ENCODE measurements around the gene PRKCA.
"Not testable (repeated sequence)": the region's sequence is repeated elsewhere in the genome, so short reads cannot be mapped to it uniquely, and the experiment has no call there.

Gene PRKCA

DNA sequence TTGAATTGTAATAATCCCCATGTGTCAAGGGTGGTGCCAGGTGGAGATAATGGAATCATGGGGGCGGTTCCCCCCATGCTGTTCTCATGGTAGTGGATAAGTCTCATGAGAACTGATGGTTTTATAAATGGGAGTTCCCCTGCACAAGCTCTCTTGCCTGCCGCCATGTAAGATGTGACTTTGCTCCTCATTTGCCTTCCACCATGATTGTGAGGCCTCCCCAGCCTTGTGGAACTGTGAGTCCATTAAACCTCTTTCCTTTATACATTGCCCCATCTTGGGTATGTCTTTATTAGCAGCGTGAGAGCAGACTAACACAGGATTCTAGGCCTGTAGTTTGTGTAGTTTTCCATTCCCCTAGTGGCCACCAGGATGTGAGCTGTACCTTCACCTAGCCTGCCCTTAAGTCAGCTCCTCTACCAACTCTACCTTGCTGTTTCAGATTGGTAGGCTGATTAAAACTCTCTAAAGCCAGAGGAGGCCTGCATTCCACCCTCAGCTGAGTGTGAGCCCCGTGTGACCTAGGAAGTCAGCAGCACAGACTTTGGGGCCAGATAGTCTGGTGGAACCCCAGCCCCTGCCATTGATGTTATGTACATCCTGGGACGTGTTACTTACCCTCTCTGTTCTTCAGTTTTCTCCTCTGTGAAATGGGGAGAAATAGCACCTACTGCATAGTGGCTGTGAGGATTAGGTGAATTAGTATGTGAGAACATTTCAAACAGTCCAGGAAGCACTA lies 280.1 kb downstream of the PRKCA start:
- DNase-seq, result peak in 1 of 5 experiments; percentile 9

DNA sequence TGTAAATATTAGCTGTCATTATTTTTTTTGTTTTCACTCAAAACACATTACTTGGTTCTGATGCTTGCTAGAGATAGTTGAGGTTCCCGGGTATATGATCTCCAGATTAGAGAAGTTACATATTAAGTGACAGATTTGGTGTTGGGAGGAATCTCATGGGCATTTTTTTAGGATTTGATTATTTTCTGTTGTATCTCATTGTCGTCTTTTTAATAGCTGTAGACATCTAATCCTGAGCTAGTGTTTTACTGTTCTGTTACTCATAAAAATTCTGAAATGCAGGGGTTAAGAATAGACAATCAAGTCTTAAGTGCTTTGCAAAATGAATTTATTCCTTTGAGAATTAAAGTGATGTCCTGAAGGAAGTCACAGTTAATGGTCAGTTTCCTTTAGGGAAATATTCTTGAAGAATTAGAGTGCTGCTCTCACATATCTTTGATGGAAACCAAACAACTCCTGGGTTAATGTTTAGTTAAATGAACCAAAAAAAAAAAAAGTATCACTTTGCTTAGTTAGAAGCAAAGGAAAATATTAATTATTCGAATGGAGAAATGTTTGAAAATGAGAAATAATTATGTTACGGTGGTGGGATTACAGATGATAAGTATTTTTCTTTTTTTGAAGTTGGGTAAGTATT lies 280.8 kb downstream of the PRKCA start:
- DNase-seq, result no peak

DNA sequence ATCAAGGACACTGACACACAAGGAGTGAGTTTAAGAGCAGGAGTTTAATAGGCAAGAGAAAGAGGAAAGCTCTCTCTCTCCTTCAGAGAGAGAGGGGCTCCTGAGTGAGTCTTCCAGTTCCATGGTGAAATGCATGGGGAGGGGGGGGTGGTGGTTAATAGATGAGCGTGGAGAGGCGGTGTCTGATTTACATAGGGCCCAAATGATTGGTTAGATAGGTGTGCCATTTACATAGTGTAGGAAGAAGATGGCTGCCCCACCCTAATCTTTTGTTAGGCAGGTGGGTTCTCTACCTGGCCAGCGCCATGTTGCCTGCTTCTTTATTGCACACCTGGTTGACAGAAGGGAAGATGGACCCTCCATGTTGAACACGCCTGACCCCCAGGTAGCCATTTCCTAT lies 282.5 kb downstream of the PRKCA start:
- DNase-seq, result no peak

DNA sequence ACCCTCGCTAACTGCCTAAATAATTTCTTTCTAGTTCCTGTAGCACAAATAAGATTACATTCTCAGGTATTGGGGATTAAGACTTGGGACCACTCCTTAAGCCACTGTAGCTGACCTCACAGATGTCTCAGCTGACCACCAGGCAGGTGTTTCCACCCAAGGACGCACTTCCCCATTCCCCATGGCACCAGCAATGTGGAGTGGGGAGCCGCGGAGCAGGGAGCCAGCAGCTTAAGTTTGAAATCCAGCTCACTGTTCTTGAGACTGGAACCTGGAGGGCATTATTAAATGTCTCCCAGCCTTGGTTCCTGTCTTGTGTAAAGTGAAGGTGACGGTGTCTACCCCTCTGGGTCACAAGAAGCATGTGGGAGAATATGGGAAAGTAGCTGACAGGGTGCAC lies 283.1 kb downstream of the PRKCA start:
- DNase-seq, result no peak

DNA sequence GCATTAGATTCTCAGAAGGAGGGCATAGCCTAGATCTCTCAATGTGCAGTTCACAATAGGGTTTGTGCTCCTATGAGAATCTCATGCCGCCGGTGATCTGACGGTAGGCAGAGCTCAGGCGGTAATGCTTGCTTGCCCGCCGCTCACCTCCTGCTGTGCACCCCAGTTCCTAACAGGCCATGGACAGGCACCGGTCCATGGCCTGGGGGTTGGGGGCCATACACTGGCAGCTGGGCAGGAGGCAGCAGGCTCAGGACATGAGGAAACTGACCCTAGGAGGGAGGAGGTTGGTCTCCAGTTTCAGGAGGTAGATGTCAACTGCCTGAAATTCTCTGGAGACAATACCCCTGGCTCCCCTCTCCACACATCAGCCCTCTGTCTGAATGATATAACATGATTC lies 287.5 kb downstream of the PRKCA start:
- no peak for DNase-seq

DNA sequence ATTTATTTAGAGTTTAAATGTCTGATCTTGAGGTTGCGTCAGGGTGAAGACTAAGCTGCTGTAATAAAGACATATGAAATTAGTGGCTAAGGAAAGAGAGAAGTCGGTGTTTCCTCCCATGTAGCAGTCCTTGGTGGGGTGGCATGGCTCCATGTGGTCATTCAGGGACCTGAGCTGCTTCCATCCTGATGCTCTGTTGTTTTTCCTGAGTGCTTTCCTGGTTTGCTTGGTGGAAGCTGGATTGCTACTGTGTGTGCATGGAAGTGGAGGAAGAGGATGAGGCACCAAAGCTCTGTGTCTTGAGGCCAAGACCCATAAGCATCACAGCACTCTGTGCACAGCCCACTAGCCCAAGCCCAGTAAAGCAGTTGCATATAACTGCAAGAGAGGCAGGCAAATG lies 290.7 kb downstream of the PRKCA start:
- no peak for DNase-seq

DNA sequence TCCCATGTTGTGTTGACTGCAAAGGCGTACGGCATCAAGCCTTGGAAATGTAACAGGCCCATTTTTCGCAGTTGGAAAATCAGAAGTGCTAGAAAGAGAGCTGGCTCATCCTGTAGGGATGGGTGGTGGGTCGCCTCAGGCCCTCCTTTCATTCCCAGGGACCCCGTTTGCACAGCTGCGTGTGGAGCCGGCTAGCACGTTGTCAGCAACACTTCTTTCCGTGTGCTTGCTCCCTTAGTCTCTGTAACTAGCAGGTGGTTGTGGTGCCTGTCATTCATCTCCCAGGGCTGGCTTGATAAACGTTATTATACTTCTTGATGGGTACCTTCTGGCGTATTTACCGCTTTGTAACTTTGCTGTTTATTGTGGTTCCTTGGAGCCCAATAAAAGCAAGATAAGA lies 293.5 kb downstream of the PRKCA start:
- DNase-seq, result no peak

DNA sequence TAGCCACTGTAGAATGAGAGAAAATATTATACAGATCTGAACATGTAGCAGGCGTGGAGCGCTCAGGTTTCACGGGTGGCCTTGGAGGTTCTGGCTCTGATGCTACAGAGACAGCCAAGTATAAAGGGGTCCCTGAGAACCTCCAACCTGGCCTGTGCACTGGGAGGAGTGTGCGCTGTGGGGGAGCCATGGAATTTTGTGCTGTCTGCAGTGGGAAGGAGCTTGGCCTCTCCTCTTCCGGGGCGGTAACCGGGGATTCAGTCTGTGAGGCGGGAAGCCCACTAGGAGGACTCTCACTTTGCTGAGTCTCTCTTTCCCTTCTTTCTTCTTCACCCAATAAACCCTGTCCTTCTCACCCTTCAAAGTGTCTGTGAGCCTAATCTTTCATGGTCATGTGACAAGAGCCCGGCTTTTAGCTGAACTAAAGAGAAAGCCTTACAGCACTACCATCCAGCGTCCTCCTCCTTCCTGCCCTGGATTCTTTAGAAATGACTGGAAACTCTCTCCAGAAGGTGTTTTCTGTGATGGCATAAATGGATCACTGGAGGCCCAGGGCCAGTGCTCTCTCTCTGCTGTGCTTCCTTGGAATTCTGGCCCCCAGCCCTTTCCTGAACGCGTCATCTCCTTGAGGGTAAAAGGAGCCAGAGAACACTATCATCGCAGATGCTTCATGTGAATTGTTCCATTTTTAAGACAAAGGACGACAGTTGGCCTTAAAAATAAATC lies 300.4 kb downstream of the PRKCA start:
- DNase-seq, result no peak

DNA sequence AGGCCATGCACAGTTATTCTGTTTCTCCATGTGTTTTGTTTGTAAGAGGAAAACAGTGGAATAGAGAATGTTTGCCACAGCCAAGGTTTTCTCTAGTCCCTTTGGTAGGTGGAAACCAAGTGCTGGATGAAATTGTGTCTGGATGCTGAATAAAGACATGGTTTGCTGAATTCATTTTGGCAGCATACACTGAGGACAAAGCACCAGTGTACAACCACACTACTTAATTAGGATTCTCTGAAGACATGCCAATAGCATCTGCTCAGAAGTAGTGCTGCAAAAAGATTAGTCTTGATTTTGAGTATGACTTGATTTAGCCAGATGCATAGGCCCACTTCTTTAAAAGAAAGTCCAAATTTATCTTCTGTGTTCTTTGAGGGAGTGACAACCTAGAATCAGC lies 302.0 kb downstream of the PRKCA start:
- DNase-seq, result no peak

DNA sequence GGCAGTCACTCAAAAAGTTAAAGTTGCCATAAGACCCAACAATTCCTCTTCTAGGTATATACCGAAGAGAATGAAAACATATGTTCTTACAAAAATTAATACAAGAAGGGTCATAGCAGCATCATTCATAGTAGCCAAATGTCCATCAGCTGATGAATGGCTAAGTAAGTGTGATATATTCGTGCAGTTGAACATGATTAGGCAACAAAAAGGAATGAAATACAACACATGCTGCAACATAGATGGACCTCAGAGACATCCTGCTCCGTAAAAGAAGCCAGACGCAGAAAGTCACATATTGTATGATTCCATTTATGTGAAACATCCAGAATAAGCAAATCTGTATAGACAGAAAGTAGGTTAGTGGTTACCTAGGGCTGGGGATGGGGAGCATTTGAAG lies 303.1 kb downstream of the PRKCA start:
- no peak for DNase-seq

DNA sequence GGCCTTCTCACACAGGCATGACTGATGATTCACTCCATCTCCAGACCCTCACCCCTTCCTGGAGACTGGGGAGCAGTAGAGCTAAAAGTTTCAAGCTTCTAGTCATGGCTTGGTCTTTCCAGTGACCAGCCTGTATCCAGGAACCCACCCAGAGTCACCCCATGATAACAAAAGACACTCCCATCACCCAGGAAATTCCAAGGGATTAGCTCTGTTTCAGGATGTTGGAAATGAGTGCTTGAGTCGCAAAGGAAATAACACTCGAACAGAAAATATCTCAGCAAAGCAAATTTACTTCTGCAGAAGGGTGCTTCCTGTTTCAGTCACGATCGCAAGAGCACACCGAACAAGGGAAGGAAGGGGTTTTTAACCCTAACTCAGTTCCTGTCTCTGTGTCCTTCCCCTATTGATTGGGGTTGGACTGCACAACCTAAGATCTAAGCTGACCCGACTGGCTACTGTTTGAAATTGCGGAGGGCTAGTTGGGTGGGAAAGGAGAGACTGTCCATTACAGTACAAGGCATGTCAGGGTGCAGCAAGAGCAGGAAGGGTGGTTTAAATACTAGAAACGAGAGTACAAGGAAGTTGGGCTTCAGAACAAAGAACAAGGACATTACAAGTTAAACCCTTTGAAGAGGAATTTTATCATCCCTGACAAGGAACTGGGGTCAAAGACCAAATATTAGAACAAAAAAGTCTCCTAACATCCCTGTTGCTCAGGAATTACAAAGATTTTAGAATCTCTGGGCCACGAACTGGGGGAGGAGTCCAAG lies 308.1 kb downstream of the PRKCA start:
- DNase-seq, result peak in 1 of 5 experiments; percentile 15

DNA sequence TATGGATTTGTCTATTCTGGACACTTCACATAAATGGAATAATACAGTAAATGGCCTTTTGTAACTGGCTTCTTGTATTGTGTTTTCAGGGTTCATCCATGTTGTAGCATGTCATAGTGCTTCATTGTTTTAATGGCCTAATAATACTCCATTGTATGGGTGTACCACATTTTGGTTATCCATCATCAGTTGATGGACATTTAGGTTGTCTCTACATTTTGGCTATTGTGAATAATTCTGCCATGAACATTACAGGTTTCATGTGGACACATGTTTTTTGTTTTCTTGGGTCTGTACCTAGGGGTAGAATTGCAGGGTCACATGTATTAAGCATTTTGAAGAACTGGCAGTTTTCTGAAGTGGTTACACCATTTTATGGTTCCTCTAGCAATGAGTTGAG lies 309.0 kb downstream of the PRKCA start:
- no peak for DNase-seq

DNA sequence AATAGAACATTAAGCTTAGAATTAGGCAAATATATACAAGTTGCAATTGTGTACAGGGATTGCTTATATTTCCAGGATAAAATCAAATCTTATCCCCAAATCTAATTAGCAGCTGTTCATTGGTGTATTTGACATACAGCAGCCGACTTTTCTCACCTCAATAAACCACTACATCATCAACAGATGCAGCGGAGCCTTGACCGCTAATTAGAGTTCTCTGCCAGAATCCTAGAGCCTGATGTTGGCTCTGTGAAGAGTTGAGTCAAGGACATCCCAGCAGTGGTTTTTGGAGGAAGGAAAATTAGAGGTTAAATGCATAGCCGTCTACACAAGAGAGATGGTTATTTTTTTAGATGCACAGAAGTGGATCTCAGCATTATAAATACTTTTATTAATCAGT lies 310.6 kb downstream of the PRKCA start:
- DNase-seq, result no peak

DNA sequence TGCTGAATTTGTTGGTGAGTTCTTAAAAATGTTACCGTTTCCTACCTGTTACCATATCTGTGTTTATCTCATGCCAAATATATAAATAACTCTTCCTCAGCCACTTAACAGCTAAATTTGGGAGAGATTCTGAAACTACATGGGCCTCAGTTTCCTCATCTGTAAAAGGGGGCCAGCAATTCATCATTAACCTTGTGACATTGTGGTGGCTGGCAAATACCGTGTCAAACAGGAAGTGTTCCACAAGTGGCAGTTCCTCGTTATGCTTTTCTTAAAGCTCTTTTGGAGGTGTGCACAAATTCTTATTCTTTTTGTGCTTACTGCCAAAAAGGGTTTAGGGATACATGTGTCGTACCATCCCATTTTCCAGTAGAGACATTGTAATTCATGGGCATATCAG lies 312.1 kb downstream of the PRKCA start:
- no peak for DNase-seq

DNA sequence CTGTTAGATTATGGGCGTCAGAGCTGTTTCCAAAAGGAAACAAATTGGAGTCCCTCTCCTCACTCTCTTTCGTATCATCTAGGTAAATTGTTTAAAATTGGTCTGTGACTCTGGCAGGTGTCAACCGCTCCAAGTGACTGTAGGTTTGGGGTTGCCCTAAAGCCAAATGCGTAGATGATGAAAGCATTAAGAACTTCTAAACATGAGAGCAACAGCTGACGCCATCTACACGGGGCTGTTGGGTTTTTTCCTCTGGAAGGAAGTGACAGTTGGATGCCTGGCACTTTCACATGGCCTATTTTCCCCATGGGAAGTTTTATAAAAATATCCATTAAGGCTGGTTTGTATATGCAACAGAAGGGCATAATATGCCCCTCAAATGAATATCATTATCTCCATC lies 316.8 kb downstream of the PRKCA start:
- no peak for DNase-seq

DNA sequence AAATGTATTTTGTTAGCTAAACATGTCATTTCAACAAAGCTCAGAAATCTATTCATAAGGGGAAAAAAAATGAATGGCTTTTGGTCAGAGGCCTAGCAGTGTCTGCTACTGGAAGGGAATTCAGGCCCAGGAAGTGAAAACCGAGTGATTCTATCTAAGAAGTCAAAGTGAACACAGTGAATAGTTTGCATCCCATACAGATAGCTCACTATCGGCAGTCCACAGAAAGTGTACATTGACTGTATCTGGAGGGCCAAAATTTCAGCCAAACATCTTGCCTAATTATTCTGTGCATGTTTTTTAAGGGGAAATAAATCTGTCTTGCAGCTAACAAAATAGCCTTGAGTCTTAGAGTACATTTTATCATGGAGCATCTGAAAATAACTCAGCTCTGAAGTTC lies 318.1 kb downstream of the PRKCA start:
- DNase-seq, result no peak

DNA sequence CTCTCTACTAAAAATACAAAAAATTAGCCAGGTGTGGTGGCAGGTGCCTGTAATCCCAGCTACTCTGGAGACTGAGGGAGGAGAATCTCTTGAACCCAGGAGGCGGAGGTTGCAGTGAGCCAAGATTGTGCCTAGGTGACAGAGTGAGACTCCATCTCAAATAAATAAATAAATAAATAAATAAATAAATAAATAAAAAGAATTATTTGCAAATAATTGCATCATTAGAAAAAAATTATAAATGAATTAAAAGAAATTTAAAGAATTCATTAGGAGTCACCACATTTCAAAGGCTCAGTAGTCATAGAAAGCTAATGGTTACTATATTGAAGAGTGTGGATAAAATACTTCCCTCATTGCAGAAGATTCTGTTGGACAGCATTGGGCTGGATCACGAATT lies 322.2 kb downstream of the PRKCA start:
- not testable (repeated sequence) for DNase-seq

DNA sequence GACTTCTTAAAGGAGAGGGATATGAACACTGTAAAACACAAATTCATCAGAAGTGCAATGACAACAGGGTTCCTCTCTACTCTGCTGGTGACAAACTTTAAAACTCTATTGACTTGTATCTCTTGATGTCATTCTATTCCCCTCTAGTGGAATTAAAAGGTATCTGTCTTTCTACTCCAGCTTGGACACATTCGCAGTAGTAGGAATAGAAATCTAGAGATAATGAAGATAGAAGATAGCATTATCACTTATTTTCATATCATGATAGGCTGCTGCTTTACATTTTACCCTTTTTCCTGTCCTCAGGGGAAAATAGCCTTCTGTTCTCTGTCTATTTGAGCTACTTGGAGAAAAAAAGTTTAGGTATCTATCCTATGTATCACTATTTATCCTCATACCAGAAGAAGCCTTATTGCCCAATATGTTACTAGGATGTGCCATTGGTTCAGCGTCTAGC lies 322.9 kb downstream of the PRKCA start:
- peak in 1 of 5 experiments; percentile 41 for DNase-seq

DNA sequence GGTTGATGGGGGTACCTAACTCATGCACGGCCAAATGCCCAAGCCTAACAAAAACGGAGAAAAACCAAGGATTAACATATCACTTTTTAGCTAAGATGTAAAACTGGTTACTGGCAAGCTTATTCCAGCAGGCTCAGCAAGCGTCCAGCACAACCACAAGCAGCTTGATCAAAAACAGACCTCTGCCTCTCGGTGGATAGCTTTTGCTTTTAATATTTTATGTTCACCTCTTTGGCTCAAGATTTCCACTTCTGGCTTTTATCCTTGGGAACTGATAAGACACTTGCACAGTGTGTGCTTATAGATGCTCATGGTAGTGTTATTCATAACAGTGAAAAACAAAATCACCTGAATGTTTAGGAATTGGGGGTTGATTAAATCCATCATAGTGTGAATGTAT lies 325.6 kb downstream of the PRKCA start:
- no peak for DNase-seq

DNA sequence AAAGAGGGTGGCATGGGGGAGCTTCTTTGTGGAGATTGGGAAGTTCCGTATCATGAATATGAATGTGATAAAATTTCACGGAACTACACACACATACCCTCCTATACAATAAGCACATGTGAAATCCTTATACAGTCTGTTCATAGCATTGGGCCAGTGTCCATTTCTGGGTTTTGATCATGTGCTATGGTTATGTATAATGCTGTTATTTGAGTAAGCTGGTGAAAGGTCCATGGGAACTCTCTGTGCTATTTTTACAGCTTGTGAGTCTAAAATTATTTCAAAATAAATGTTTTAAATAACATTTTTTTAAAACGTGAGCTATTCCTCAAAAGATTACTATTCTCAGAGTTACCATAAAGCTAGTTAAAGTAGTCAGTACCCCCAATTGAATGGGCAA lies 327.3 kb downstream of the PRKCA start:
- no peak for DNase-seq

DNA sequence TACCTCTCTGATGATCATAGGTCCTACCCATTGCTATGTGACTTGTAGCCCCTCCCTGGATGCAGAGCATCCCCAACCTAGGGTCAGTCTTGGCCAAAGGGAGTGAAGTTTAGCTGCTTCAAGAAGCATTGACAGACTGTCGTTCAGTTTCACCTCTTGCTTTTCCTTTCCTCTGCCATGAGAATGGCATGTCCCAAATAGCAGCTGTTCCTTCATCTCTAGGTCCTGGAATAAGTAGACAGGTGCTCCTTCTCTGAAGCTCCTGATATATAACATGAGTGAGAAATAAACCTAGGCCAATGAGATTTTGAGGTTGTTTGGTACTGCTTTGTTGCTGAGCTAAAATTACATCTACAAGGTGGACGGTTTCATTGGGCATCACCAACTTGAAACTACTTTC lies 328.0 kb downstream of the PRKCA start:
- no peak for DNase-seq

DNA sequence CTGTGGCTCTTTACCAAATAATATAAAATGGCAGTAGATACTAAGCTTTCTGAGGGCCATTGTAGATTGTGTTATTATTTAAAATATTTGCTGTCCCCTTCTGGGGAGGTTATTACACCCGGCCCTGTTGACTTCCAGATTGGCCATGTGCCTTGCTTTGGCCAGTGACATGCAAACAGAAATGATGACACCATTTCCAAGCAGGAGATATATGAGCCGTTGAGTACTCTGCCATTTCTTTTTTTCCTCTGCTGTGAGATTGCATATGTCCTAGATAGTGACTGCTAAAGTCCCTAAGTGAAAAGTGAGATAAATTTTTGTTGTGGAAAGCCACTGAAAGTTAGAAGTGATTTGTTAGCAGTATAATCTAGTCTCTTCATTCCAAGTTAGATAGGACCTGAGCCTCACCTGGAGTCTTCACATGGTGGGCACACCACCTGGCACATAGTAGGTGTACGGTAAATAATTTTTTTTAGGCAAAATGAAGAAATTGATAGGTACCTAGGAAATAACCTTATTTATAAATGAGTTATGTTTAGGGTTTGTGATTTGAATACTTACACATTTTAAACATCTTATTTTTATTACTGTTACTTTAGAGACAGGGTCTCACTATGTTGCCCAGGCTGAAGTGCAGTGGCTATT lies 328.5 kb downstream of the PRKCA start:
- no peak for DNase-seq

DNA sequence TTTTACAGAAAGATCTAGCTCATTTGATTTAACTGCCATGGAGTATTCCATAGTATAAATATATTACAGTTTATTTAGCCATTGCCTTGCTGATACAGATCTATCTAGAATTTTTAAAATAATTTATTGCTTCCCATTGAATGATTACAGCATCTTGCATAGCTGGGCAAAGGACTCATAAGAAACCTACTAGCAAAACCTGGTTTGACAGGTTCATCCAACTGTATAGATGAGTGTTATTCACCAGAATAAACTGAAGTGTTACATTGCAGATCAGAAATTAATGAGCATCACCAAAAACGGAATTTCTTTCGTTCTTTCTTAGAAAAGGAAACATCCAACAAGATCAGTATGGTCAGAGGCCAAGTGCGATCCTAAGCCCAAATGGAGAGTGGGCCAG lies 330.3 kb downstream of the PRKCA start:
- DNase-seq, result no peak
